GM12873 (cell line): Measurements from ENCODE around the gene HPD.

Experiments
- TF ChIP-seq, protein P1 (sequence below): IDR thresholded peaks from 2 replicates; pipeline ENCODE4 v1.5.1; 2012; ENCODE audit warnings: low read depth, mild to moderate bottlenecking, moderate library complexity, low read length, control low read depth; ENCODE audit not compliant: insufficient read depth; ENCODE audit errors: missing control alignments

HPD gene

DNA sequence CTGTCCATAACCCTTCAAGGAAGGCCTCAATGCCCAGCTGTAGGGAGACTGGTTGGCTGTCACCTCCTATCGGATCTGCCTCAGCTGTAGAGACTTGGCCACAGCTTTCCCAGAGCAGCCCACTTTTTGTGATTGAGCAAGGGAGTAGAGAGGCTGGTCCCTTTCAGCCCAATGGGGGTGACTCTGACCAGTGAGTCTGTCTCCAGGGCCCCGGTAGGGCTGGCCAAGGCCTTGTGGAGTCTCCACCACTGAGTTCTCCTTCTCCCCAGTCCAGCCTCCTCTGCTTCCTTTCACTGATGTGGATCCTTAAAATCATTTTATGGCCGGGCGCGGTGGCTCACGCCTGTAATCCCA lies 14.5 kb upstream of the HPD start:
- TF ChIP-seq, protein P1, sequence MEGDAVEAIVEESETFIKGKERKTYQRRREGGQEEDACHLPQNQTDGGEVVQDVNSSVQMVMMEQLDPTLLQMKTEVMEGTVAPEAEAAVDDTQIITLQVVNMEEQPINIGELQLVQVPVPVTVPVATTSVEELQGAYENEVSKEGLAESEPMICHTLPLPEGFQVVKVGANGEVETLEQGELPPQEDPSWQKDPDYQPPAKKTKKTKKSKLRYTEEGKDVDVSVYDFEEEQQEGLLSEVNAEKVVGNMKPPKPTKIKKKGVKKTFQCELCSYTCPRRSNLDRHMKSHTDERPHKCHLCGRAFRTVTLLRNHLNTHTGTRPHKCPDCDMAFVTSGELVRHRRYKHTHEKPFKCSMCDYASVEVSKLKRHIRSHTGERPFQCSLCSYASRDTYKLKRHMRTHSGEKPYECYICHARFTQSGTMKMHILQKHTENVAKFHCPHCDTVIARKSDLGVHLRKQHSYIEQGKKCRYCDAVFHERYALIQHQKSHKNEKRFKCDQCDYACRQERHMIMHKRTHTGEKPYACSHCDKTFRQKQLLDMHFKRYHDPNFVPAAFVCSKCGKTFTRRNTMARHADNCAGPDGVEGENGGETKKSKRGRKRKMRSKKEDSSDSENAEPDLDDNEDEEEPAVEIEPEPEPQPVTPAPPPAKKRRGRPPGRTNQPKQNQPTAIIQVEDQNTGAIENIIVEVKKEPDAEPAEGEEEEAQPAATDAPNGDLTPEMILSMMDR: no peak

DNA sequence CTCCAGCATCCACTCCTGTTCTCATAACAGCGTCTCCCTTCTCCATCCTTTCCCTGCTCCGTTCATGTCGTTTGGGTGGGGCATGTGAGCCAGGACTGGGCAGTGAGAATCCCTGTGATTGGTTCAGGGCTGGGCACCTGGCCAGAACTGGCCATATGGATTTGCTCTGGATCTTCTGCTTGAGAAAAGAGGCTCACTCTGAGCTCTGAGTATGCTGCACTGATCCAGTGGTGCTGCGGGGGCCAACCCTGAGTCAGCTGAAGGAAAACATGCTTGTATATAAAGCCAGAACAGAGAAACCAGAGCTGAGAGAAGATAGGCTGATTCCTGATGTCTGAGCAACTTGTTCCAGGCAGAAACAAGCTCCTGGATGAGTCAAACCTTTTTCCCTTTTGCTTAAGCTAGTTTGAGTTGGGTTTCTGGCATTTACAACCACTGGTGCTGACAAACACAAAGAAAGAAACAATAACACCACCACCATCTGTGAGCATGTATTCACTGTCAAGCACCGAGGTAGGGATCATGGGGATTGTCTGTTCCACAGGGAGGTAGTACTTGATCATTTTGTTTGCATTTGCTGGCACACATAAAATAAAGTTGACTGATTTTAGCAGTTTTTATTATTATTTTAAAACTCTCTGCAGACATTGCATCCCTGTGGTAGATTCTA lies 14.0 kb upstream of the HPD start:
- TF ChIP-seq, protein P1: no peak

DNA sequence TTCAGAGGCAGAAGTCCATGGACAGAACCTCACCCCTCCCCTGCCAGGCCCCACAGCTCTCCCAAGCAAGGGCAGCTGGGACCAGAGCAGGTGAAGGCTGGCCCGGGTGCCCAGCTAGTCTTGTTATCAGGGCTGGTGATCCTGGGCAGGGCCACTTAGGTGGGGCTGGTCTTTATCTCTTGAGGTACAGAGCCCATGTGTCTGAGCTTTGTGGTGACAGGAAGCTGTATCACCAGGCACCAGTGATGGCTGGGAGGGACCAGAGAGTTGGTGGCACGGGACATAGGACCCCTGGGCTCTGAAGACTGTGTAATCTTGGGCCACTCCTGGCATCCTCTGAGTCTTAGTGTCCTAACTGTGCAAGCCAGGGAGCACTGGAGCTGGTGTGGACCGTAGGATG lies 12.8 kb upstream of the HPD start:
- TF ChIP-seq, protein P1: no peak

DNA sequence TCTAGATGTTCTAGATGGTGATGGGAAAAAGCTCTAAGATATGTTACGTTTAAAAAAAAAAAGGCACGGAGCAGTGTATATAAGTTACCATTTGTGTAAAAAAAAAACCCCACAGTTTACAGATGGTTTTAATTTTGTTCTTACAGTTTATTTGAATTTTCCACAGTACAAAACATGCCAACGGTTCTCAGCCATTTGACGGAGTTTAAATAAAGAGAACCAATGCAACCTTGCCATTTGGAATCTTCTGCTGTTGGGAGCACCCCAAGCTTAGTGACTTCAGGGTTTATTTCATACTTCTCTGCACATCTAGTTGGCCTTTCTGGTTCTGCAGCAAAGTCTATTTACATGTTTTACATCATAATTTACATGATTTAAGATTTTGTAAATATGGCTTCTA lies 7.7 kb upstream of the HPD start:
- TF ChIP-seq, protein P1: no peak

DNA sequence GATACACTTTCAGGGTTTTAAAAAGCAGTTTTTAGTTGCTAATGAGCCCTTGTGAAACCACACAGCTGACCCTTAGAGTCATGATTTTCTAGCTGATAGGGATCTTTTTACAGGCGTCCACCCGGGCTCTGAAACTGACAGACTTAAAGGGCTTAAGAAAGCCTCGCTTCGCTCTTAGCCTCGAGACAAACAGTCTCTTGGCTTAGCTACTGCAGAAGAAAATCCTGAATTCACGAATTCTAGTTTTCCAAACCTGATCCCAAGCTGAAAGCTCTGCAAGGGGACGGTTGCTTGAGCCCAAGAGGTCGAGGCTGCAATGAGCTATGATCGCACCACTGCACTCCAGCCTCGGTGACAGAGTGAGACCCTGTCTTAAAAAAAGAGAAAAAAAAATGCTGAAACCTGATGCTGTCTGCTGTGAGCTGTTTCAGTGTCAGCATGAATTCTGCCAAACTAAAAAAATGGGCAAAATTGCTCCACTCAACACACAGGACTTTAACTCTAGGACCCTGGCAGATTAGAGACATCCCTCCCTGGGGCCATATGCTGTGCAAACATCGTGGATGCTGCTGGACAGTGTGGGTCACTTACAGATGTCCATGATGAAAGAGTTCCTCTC lies 3.1 kb upstream of the HPD start:
- TF ChIP-seq, protein P1: no peak

DNA sequence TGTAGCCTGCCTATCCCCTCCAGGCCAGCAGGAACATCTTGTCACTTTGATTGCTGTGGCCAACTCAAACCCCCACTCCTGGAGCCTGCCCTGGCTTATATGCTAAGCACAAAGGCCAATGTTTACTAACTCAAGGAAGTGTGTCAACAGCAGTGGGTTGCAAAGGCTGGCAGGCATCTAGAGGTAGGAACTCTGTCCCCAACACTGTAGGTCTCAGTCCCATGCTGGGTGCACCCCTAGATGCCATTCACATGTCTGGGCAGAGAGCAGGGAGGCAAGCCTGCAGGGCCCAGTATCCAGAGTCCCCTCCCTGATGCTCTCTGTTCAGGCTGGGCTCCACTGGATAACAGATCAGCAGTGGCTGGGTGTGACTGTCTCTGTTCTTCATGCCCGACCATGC lies 1.6 kb upstream of the HPD start:
- TF ChIP-seq, protein P1: no peak

DNA sequence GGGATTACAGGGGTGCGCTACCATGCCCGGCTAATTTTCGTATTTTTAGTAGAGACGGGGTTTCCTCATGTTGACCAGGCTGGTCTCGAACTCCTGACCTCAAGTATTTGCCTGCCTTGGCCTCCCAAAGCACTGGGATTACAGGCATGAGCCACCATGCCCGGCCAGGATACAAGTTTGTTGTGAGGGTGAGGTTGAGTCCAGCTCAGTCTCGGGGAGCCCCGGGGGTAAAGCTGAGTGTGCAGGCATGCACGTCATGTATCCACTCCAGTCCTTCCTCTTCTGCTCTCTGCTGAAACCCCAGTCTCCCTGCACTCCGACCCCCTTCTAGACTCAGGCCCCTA lies 369 bp downstream of the HPD start:
- TF ChIP-seq, protein P1: no peak
